ENCODE measurements around the gene TPRN.

The TPRN gene

DNA sequence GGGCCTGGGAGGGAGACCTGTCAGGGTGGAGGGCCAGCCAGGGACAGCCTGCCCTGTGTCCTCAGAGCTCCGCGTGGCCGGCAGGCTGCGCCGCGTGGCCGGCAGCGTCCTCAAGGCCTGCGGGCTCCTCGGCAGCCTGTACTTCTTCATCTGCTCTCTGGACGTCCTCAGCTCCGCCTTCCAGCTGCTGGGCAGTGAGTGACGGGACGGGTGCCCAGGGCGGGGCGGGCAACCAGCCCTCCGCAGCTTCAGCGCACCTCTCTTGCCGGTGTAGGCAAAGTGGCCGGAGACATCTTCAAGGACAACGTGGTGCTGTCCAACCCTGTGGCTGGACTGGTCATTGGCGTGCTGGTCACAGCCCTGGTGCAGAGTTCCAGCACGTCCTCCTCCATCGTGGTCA lies 32.0 kb upstream of the TPRN start:
- no peak for DNase-seq (ENCODE audit: low read depth)

DNA sequence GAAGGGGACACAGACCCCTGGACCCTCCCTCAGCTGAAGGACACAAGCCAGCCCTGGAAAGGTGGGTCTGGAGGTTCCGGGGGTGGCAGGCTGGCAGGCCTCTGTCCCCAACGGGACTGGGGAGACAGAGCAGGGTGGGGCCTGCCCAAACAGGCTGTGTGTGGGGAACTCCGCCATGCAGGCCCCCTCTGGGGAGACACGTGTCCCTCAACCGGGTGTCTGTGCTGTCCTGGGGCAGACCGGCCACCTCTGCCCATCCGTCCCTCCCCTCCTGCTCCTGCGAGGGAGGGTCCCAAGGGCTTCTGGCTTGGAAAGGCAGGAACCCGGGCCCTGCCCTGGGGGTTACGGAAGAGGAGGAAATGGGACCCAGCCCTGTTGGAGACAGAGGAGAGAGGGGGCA lies 31.6 kb upstream of the TPRN start:
- DNase-seq (ENCODE audit: low read depth) = no peak
- TF ChIP-seq, protein P1, sequence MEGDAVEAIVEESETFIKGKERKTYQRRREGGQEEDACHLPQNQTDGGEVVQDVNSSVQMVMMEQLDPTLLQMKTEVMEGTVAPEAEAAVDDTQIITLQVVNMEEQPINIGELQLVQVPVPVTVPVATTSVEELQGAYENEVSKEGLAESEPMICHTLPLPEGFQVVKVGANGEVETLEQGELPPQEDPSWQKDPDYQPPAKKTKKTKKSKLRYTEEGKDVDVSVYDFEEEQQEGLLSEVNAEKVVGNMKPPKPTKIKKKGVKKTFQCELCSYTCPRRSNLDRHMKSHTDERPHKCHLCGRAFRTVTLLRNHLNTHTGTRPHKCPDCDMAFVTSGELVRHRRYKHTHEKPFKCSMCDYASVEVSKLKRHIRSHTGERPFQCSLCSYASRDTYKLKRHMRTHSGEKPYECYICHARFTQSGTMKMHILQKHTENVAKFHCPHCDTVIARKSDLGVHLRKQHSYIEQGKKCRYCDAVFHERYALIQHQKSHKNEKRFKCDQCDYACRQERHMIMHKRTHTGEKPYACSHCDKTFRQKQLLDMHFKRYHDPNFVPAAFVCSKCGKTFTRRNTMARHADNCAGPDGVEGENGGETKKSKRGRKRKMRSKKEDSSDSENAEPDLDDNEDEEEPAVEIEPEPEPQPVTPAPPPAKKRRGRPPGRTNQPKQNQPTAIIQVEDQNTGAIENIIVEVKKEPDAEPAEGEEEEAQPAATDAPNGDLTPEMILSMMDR (IDR thresholded peaks at IDR 0.05; ENCODE audit: low read depth, low read length) = no peak
- TF ChIP-seq POLR2A (IDR thresholded peaks at IDR 0.05; ENCODE audit: extremely low read depth, insufficient read length) (no peak), MAX (IDR thresholded peaks at IDR 0.05; ENCODE audit: low read depth, low read length) (no peak), MYC (IDR thresholded peaks at IDR 0.05; ENCODE audit: low read depth, low read length) (no peak)
- no peak overlapping the region for H3K4me3 ChIP-seq (ENCODE audit: low read depth, low read length)

More for the DNA sequence above, 32.0 kb upstream of the TPRN start:
- no peak overlapping the region for H3K4me3 ChIP-seq (ENCODE audit: low read depth, low read length)
- no peak for TF ChIP-seq MAX (IDR thresholded peaks at IDR 0.05; ENCODE audit: low read depth, low read length)
- no peak for TF ChIP-seq MYC (IDR thresholded peaks at IDR 0.05; ENCODE audit: low read depth, low read length)
- TF ChIP-seq POLR2A (IDR thresholded peaks at IDR 0.05; ENCODE audit: extremely low read depth, insufficient read length) = no peak
- TF ChIP-seq, protein P1 (IDR thresholded peaks at IDR 0.05; ENCODE audit: low read depth, low read length) = no peak

DNA sequence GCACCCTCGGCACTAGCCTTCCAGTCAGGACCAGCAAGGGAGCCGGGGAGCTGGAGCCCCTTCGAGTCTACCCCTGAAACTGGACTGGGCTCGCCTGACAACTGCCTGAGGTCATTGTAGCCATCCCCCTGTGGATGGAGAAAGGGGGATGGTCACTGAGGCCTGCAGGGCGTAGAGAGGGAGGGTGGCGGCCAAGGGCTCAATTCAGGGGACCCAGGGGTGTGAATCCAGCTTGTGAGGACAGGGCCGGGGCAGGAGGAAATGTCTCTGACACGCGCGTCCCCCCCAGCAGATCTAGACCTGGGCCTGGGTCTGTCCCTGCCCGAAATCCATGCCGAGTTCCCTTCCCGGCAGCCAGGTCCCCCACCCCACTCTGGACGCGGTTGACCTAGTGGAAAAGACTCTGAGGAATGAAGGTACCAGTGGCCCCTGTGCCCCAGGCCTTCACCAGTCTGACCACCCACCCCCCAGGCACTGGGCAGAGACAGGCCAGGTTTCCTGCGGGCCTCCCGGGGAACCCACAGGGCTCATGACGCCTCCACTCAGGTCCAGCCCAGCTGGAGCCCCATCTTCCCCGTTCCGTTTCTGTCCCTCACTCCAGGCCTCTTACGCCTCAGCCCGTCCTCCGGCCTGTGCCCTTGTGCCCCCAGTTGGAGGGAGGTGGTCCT lies 31.0 kb upstream of the TPRN start:
- TF ChIP-seq MAX (IDR thresholded peaks at IDR 0.05; ENCODE audit: low read depth, low read length) (no peak), POLR2A (IDR thresholded peaks at IDR 0.05; ENCODE audit: extremely low read depth, insufficient read length) (no peak), MYC (IDR thresholded peaks at IDR 0.05; ENCODE audit: low read depth, low read length) (no peak)
- TF ChIP-seq, protein P1 (IDR thresholded peaks at IDR 0.05; ENCODE audit: low read depth, low read length) = no peak
- H3K4me3 ChIP-seq (ENCODE audit: low read depth, low read length) = no peak overlapping the region
- DNase-seq (ENCODE audit: low read depth) = no peak

DNA sequence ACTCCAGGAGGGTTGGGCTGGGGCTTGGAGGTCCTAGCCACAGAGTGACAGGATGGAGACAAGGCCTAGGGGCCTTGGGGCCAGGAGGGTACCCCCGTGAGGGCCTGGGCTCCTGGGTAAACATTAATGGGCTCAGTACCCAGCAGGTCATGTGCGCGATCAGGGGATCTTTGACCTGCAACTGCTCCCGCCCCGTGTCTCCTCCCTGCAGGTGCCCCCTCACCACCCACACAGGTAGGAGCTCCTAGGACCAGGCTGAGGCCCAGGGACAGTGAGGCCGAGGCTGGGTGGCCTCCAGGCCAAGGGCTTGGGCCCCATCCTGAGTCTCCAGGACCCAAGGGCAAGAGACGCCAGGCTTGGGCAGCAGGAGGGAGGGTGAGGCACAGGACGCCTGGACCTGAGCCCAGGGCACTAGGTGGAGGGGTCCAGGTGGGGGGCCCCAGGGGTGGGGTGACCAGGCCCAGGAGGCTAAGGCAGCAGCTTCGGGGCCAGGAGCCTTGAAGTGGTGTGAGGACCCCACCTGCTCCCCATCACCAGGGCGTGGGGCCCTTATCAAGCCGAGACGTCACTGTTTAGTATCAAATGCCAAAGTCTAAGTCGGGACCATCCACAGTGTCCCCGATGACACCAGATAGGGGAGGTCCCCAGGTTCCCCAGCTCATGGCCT lies 30.3 kb upstream of the TPRN start, which contains the start of gene SLC34A3:
Gene SLC34A3 (plus strand): TSS at position 197 of the 667 bp plus-strand sequence. CDS start 802 bp downstream, outside the sequence.
- no peak within 1 kb of the TSS for H3K4me3 ChIP-seq (ENCODE audit: low read depth, low read length)
- no peak for TF ChIP-seq MAX (IDR thresholded peaks at IDR 0.05; ENCODE audit: low read depth, low read length)
- TF ChIP-seq POLR2A (IDR thresholded peaks at IDR 0.05; ENCODE audit: extremely low read depth, insufficient read length) = no peak
- DNase-seq (ENCODE audit: low read depth) = no peak

DNA sequence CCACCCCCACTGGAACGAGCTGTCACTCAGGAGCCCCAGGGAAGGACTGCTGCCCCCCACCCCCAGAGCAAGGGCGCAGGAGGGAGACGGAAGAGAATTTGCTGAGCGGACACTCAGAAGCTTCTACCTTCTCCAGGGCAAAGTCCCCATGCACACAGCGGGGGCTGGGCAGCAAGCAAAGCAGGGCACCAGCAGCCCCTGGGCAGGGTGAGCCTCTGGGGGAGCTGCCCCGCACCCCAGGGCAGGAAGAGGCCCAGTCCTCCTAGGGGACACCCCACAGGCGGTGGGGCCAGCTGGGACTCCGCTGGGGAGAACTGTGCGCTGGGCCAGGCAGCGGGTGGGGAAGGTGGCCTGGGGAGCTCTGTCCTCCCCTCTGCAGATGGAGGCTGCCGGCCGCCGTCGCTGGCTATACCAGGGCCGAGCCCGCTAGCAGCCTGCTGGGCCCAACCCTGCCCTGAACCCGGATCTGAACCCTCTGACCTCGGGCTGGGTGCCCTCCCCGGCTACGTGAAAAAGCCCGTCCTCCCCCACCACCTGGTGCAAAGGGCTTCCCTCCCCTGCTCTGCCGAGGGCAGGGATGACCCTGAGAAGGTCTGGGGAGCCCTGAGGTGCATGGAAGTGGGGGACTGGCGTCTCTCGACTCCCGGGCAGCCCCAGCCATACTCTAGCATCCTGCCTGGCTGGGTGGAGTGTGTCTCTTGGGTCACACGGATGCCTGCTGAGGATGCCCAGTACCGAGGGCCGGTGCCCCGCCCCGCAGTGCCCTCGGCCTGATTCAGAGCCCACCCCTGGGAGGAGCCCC lies 29.6 kb upstream of the TPRN start:
- no peak for DNase-seq (ENCODE audit: low read depth)
- TF ChIP-seq, protein P1 (IDR thresholded peaks at IDR 0.05; ENCODE audit: low read depth, low read length) = no peak
- no peak for TF ChIP-seq POLR2A (IDR thresholded peaks at IDR 0.05; ENCODE audit: extremely low read depth, insufficient read length)
- no peak for TF ChIP-seq MAX (IDR thresholded peaks at IDR 0.05; ENCODE audit: low read depth, low read length)
- no peak for TF ChIP-seq MYC (IDR thresholded peaks at IDR 0.05; ENCODE audit: low read depth, low read length)
- no peak overlapping the region for H3K4me3 ChIP-seq (ENCODE audit: low read depth, low read length)
